ENCODE measurements around the gene GNAL. TPM values are rescaled to one million over a fixed set of nuclear protein-coding genes. Genes with fewer than 3 reads are reported as not detected.

The GNAL gene
- total RNA-seq, 1 donor from 2014 or later, result 1.3 TPM

Other genes starting within 250 kb of the GNAL start
- not detected for gene SLC35G4, start 79.7 kb upstream of the GNAL start, total RNA-seq
- gene CHMP1B, start 162.1 kb downstream of the GNAL start, total RNA-seq, result 12.9 TPM
- 27.2 TPM for gene MPPE1, start 219.1 kb downstream of the GNAL start, total RNA-seq